Endothelial cell of umbilical vein (primary cell): Measurements from ENCODE around the gene DMAC1.

Experiments used
- CTCF ChIP-seq, 2 donors: IDR thresholded peaks; 1 replicate in 1 of 2; 2 replicates in 1 of 2; pipeline ENCODE4 v1.5.1; 2011; ENCODE audit warnings: low read length in 2 of 2, mild to moderate bottlenecking in 2 of 2, moderate library complexity in 2 of 2, control low read depth in 1 of 2, inconsistent platforms in 1 of 2, low read depth in 1 of 2; ENCODE audit not compliant: insufficient read depth in 1 of 2; ENCODE audit errors: extremely low read depth in 1 of 2
- EZH2 ChIP-seq: IDR thresholded peaks from 2 replicates; pipeline ENCODE4 v1.6.1; 2012; ENCODE audit warnings: borderline replicate concordance, low read depth, mild to moderate bottlenecking, moderate library complexity, low read length, inconsistent platforms; ENCODE audit not compliant: severe bottlenecking
- FOS ChIP-seq: IDR thresholded peaks from 2 replicates; pipeline ENCODE4 v1.6.1; 2011; ENCODE audit warnings: mild to moderate bottlenecking, low read length, moderate library complexity, borderline replicate concordance; ENCODE audit not compliant: insufficient read depth
- GATA2 ChIP-seq: IDR thresholded peaks from 2 replicates; pipeline ENCODE4 v1.7.0; 2011; ENCODE audit warnings: low read depth, mild to moderate bottlenecking, moderate library complexity, mixed read lengths, low read length; ENCODE audit not compliant: insufficient read length, insufficient read depth
- JUN ChIP-seq: IDR thresholded peaks from 2 replicates; pipeline ENCODE4 v1.6.1; 2011; ENCODE audit warnings: borderline replicate concordance, low read depth; ENCODE audit not compliant: insufficient read length, insufficient read depth
- MAX ChIP-seq: IDR thresholded peaks from 2 replicates; pipeline ENCODE4 v1.6.1; 2011; ENCODE audit not compliant: insufficient read depth, insufficient read length
- MYC ChIP-seq: IDR thresholded peaks from one replicate; pipeline ENCODE4 v1.6.1; 2011; ENCODE audit warnings: mild to moderate bottlenecking, low read depth, low read length
- POLR2A ChIP-seq: IDR thresholded peaks from 2 replicates; pipeline ENCODE4 v1.6.1; 2012; ENCODE audit warnings: low read depth, mild to moderate bottlenecking, control low read depth, low read length
- POLR2AphosphoS5 ChIP-seq: IDR thresholded peaks from 2 replicates; pipeline ENCODE4 v1.6.1; 2012; ENCODE audit warnings: low read depth, mild to moderate bottlenecking, control low read depth, low read length, moderate library complexity; ENCODE audit not compliant: insufficient read depth

GRCh38 chr9:7785813-7786212, 13.8 kb downstream of the DMAC1 start:
- no peak for TF ChIP-seq EZH2
- no peak for TF ChIP-seq MAX
- no peak for TF ChIP-seq POLR2A
- no peak for TF ChIP-seq CTCF (IDR thresholded peaks at IDR 0.05; ENCODE audit: extremely low read depth in 1 of 2, insufficient read depth in 1 of 2, low read depth in 1 of 2, low read length in 2 of 2)
- TF ChIP-seq POLR2AphosphoS5, result no peak
- no peak for TF ChIP-seq JUN
- no peak for TF ChIP-seq MYC
- no peak for TF ChIP-seq FOS
- no peak for TF ChIP-seq GATA2
